ENCODE results near the gene RTN1. TPM values are rescaled to one million over a fixed set of nuclear protein-coding genes. Genes with fewer than 3 reads are reported as not detected.

The RTN1 gene
- total RNA-seq, 2 donors from 2014 or later = 8.6 to 11.2 TPM

DNA sequence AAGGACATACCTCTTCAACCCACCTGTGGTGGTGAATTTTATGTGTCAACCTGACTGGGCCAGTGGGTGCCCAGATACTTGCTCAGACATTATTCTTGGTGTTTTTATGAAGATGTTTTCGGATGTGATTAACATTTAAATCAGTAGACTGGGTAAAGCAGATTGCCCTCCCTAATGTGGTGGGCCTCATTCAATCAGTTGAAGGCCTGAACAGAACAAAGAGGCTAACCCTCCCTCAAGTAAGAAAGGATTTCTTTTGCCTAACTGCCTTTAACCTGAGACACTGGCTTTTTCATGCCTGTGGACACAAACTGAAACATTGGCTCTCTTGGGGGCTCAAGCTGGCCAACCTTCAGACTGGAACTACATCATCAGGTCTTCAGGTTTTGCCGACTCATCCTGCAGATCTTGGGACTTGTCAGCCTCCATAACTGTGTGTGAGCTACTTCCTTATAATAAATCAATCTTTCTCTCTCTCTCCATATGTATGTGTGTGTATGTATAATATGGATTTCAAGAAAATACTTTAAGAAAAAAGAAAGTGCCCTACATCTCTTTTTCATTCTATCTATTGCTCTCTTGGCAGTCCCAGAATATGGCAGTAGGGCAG lies 39.4 kb downstream of the RTN1 start:
- Histone ChIP-seq H3K4me1 (no peaks in the 10 kb centered on the region), H3K27ac (no peak overlapping the region), H3K4me3 (no peak overlapping the region), H3K9me3 (no peaks in the 10 kb centered on the region), H3K27me3 (no peaks in the 10 kb centered on the region), H3K36me3 (replicated peaks in 1 of 2; ENCODE audit: insufficient read depth in 1 of 2, low read depth in 2 of 2) (no peaks in the 10 kb centered on the region)
- WGBS, 2 donors = 68% methylated on average over 2 of the region's 2 CpGs
- intact Hi-C loops (cut with DNase I) = no loop called here
- no peak for TF ChIP-seq POLR2A (IDR thresholded peaks at IDR 0.05)
- TF ChIP-seq, protein P1, sequence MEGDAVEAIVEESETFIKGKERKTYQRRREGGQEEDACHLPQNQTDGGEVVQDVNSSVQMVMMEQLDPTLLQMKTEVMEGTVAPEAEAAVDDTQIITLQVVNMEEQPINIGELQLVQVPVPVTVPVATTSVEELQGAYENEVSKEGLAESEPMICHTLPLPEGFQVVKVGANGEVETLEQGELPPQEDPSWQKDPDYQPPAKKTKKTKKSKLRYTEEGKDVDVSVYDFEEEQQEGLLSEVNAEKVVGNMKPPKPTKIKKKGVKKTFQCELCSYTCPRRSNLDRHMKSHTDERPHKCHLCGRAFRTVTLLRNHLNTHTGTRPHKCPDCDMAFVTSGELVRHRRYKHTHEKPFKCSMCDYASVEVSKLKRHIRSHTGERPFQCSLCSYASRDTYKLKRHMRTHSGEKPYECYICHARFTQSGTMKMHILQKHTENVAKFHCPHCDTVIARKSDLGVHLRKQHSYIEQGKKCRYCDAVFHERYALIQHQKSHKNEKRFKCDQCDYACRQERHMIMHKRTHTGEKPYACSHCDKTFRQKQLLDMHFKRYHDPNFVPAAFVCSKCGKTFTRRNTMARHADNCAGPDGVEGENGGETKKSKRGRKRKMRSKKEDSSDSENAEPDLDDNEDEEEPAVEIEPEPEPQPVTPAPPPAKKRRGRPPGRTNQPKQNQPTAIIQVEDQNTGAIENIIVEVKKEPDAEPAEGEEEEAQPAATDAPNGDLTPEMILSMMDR (IDR thresholded peaks at IDR 0.05) = no peak
- no peak for ATAC-seq
- DNase-seq = no peak

DNA sequence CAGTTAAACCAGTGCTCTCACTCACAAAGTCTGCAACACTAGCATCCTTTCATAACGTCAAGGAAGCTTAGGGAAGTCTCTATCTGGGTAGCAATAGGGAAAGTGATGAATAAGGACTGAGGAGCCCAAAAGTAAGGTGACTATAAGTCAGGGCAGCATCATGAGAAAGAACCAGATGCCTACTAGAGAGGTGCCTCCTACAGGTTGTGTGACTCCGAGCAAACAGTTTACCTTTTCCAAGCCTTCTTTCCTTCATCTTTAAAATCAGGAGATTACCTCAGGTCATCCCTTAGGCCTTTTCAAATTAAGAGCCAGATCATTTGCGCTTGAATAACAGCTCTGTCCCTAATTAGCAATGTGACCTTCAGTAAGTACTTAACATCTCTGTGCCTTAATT lies 40.2 kb downstream of the RTN1 start:
- intact Hi-C loops (cut with DNase I) = no loop called here
- H3K4me1 ChIP-seq = no peaks in the 10 kb centered on the region
- H3K27me3 ChIP-seq = no peaks in the 10 kb centered on the region
- TF ChIP-seq, protein P1 (IDR thresholded peaks at IDR 0.05) = no peak
- TF ChIP-seq POLR2A (IDR thresholded peaks at IDR 0.05) = no peak
- 45 to 48% methylated on average over 3 of the region's 3 CpGs for WGBS, 2 donors
- ATAC-seq = no peak
- H3K9me3 ChIP-seq = no peaks in the 10 kb centered on the region
- no peak overlapping the region for H3K27ac ChIP-seq
- no peaks in the 10 kb centered on the region for H3K36me3 ChIP-seq (replicated peaks in 1 of 2; ENCODE audit: insufficient read depth in 1 of 2, low read depth in 2 of 2)
- DNase-seq = no peak
- no peak overlapping the region for H3K4me3 ChIP-seq

DNA sequence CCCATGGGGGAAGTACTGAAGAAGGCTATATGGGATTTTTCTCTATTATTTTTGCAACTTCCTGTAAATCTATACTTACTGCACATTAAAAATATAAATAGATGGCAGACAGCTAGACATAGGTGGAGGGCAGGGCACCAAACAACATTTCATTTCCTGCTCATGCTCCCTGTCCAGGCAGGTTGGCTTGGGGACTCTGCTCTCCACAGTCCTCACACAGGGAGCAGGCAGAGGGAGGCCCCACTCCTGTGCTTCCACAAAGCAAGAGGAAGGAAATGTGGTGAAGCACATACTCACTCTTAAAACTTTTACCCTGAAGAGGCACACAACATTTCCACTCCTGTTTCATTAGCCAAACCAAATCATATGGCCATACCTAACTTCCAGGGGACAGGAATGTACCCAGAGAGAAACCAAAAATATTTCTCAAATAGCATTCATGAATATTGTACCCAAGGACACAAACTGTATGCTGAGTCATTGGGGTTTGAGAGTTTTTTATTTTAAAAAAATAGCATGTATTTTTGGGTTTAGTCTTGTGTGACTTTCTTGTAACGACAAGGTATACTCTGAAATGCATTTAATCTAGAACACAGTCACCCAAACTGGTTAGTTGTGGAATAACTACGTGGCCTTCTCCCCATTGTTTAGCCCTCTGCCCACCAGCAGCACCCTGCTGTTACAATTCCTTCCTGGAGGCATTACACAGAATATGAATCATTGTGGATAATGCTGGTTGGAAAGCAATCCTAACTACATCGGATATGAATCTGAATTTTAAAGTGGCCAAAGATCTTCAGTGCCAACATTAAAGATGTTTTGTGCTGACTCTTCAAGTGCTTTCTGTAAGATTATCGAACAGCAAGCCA lies 40.9 kb downstream of the RTN1 start:
- no peaks in the 10 kb centered on the region for H3K9me3 ChIP-seq
- no peak overlapping the region for H3K4me3 ChIP-seq

DNA sequence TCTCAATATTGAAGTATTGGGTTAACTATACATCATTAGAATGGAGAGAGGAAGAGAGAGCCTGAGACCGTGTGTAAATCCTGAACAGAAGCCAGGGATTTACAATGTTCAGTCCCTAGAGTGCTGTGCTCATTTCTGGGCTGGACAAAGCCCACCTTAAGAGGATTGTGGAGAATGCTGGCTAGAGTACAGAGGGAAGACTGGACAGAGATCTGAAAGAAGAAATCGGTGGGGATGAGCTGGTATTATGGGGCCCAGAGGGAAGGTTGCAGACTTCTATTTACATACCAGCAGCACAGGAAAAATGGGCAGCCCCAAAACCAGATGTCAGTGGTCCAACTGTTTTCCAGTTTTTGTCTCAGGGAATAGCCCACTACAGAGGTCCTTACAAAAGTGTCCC lies 42.3 kb downstream of the RTN1 start:
- intact Hi-C loops (cut with DNase I) = no loop called here
- WGBS, 2 donors = 35 to 51% methylated on average over 2 of the region's 2 CpGs

More for the DNA sequence above, 40.9 kb downstream of the RTN1 start:
- no peaks in the 10 kb centered on the region for H3K4me1 ChIP-seq
- no peaks in the 10 kb centered on the region for H3K27me3 ChIP-seq
- intact Hi-C loops (cut with DNase I) = no loop called here
- no peak for ATAC-seq
- no peak for DNase-seq
- no peaks in the 10 kb centered on the region for H3K36me3 ChIP-seq (replicated peaks in 1 of 2; ENCODE audit: insufficient read depth in 1 of 2, low read depth in 2 of 2)
- WGBS, 2 donors = 52 to 64% methylated on average over 4 of the region's 4 CpGs
- H3K27ac ChIP-seq = no peak overlapping the region
- TF ChIP-seq, protein P1 (IDR thresholded peaks at IDR 0.05) = no peak
- TF ChIP-seq POLR2A (IDR thresholded peaks at IDR 0.05) = no peak

More for the DNA sequence above, 42.3 kb downstream of the RTN1 start:
- Histone ChIP-seq H3K9me3 (no peaks in the 10 kb centered on the region), H3K4me1 (no peaks in the 10 kb centered on the region), H3K36me3 (replicated peaks in 1 of 2; ENCODE audit: insufficient read depth in 1 of 2, low read depth in 2 of 2) (no peaks in the 10 kb centered on the region), H3K27me3 (no peaks in the 10 kb centered on the region), H3K4me3 (no peak overlapping the region), H3K27ac (no peak overlapping the region)
- TF ChIP-seq, protein P1 (IDR thresholded peaks at IDR 0.05) = no peak
- TF ChIP-seq POLR2A (IDR thresholded peaks at IDR 0.05) = no peak
- ATAC-seq (no peak), DNase-seq (no peak)
